Measurements from ENCODE around the gene HSPD1.

Gene HSPD1

GRCh38 chr2:197499594-197500502 is at the start of gene HSPD1, which contains the start of gene HSPE1:
TSS of gene HSPD1 (minus strand) at chr2:197499840. CDS start at chr2:197498848, 992 bp downstream.
TSS of gene HSPE1 (plus strand) at chr2:197500379. CDS start at chr2:197500437, 58 bp downstream.
- peak; percentile 92 for DNase-seq

- no peak for DNase-seq
Measured at GRCh38 chr2:197548582-197548981, 48.9 kb upstream of the HSPD1 start.

GRCh38 chr2:197547163-197547900 is 47.7 kb upstream of the HSPD1 start:
- DNase-seq, result no peak

GRCh38 chr2:197543206-197543605 is 43.6 kb upstream of the HSPD1 start:
- DNase-seq, result no peak

- no peak for DNase-seq
Measured at GRCh38 chr2:197539734-197540133, 40.1 kb upstream of the HSPD1 start.

- DNase-seq, result no peak
Measured at GRCh38 chr2:197538412-197538811, 38.8 kb upstream of the HSPD1 start.

GRCh38 chr2:197517150-197517549 is 17.5 kb upstream of the HSPD1 start:
- DNase-seq, result no peak

- no peak for DNase-seq
Measured at GRCh38 chr2:197516393-197516761, 16.7 kb upstream of the HSPD1 start.

- DNase-seq, result peak; percentile 80
Measured at GRCh38 chr2:197515739-197516392, 16.2 kb upstream of the HSPD1 start, which contains the start of gene MOB4. TSS of gene MOB4 (plus strand) at chr2:197516066. CDS start at chr2:197516087, 21 bp downstream.

- no peak for DNase-seq
Measured at GRCh38 chr2:197515315-197515738, 15.7 kb upstream of the HSPD1 start.

GRCh38 chr2:197514754-197515153 is 15.1 kb upstream of the HSPD1 start:
- peak; percentile 5 for DNase-seq

GRCh38 chr2:197513915-197514314 is 14.3 kb upstream of the HSPD1 start:
- no peak for DNase-seq

- DNase-seq, result no peak
Measured at GRCh38 chr2:197506658-197507057, 7.0 kb upstream of the HSPD1 start.

GRCh38 chr2:197504512-197504911 is 4.9 kb upstream of the HSPD1 start:
- DNase-seq, result no peak

GRCh38 chr2:197504000-197504399 is 4.4 kb upstream of the HSPD1 start:
- DNase-seq, result no peak

GRCh38 chr2:197502685-197503084 is 3.0 kb upstream of the HSPD1 start:
- DNase-seq, result no peak

GRCh38 chr2:197502201-197502600 is 2.6 kb upstream of the HSPD1 start:
- DNase-seq, result no peak

GRCh38 chr2:197500503-197501131 is 977 bp upstream of the HSPD1 start:
- no peak for DNase-seq

GRCh38 chr2:197498937-197499593 is 575 bp downstream of the HSPD1 start:
- no peak for DNase-seq

- DNase-seq, result no peak
Measured at GRCh38 chr2:197498235-197498936, 1.3 kb downstream of the HSPD1 start.

- DNase-seq, result no peak
Measured at GRCh38 chr2:197497326-197497725, 2.3 kb downstream of the HSPD1 start.

GRCh38 chr2:197496695-197497094 is 2.9 kb downstream of the HSPD1 start:
- no peak for DNase-seq
